ENCODE data around the gene FARS2.

GRCh38 chr6:5764401-5764955 lies 503.2 kb downstream of the FARS2 start:
- TF ChIP-seq CTCF (IDR thresholded peaks at IDR 0.05) (no peak), POLR2A (IDR thresholded peaks at IDR 0.05) (no peak)

Measured in esophagus squamous epithelium (tissue), 4 donors.